ENCODE measurements around the gene ANGPTL8. TPM values are rescaled to one million over a fixed set of nuclear protein-coding genes. Genes with fewer than 3 reads are reported as not detected.

The ANGPTL8 gene
- polyA plus RNA-seq, 12 donors, result 0.32 to 0.89 (median 0.50) TPM; not detected in 6

DNA sequence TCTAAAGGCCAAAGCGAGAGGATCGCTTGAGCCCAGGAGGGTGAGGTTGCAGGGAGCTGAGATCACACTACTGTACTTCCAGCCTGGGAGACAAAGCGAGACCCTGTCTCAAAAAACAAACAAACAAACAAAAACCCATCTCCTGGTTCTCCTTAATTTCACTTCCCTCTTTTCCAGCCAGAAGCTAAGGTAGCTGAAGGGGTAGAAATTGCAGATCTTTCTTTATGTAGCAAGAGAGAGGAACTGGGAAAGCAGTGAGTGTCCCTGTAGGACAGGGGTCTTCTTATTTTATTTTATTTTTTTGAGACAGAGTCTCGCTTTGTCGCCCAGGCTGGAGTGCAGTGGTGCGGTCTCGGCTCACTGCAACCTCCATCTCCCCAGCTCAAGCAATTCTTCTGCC lies 52.0 kb downstream of the ANGPTL8 start:
- no peak for DNase-seq

Other genes starting within 250 kb of the ANGPTL8 start
- 10 to 100 TPM in 11 of 12 donors, not detected in 1; 14.3 to 33.0 (median 22.2) TPM for gene LDLR, start 150.2 kb upstream of the ANGPTL8 start, polyA plus RNA-seq (ENCODE audit: insufficient read length in 12 of 12)
- gene SPC24, start 83.8 kb upstream of the ANGPTL8 start, polyA plus RNA-seq (ENCODE audit: insufficient read length in 12 of 12), result 10 to 100 TPM in 5 of 12 donors, 1 to 10 TPM in 5, not detected in 2; 6.9 to 19.1 (median 10.4) TPM
- 100 to 1,000 TPM in 11 of 12 donors, not detected in 1; 100 to 164 (median 118) TPM for gene KANK2, start 42.1 kb upstream of the ANGPTL8 start, polyA plus RNA-seq (ENCODE audit: insufficient read length in 12 of 12)
- 10 to 100 TPM in 11 of 12 donors, not detected in 1; 23.7 to 53.7 (median 37.5) TPM for gene DOCK6, start 22.9 kb downstream of the ANGPTL8 start, polyA plus RNA-seq (ENCODE audit: insufficient read length in 12 of 12)
- gene TSPAN16, start 56.5 kb downstream of the ANGPTL8 start, polyA plus RNA-seq (ENCODE audit: insufficient read length in 12 of 12), result not detected
- gene RAB3D, start 100.0 kb downstream of the ANGPTL8 start, polyA plus RNA-seq (ENCODE audit: insufficient read length in 12 of 12), result 10 to 100 TPM in 3 of 12 donors, 1 to 10 TPM in 8, not detected in 1; 4.9 to 22.5 (median 6.8) TPM
- 10 to 100 TPM in 11 of 12 donors, not detected in 1; 34.5 to 56.2 (median 42.0) TPM for gene TMEM205, start 106.6 kb downstream of the ANGPTL8 start, polyA plus RNA-seq (ENCODE audit: insufficient read length in 12 of 12)
- gene CCDC159, start 106.9 kb downstream of the ANGPTL8 start, polyA plus RNA-seq (ENCODE audit: insufficient read length in 12 of 12), result 10 to 100 TPM in 4 of 12 donors, 1 to 10 TPM in 7, not detected in 1; 4.5 to 33.7 (median 8.1) TPM
- 10 to 100 TPM in 7 of 12 donors, 1 to 10 TPM in 4, not detected in 1; 8.4 to 22.0 (median 11.2) TPM for gene PLPPR2, start 115.8 kb downstream of the ANGPTL8 start, polyA plus RNA-seq (ENCODE audit: insufficient read length in 12 of 12)
- 1 to 10 TPM in 8 of 12 donors, under 1 TPM in 2, not detected in 2; 0.86 to 2.4 (median 1.3) TPM for gene SWSAP1, start 135.0 kb downstream of the ANGPTL8 start, polyA plus RNA-seq (ENCODE audit: insufficient read length in 12 of 12)
- gene EPOR, start 144.7 kb downstream of the ANGPTL8 start, polyA plus RNA-seq (ENCODE audit: insufficient read length in 12 of 12), result 1 to 10 TPM in 11 of 12 donors, not detected in 1; 2.5 to 5.9 (median 3.3) TPM
- 1 to 10 TPM in 3 of 12 donors, under 1 TPM in 7, not detected in 2; 0.40 to 1.5 (median 0.55) TPM for gene RGL3, start 179.7 kb downstream of the ANGPTL8 start, polyA plus RNA-seq (ENCODE audit: insufficient read length in 12 of 12)
- under 1 TPM in 10 of 12 donors, not detected in 2; 0.16 to 0.41 (median 0.29) TPM for gene ODAD3, start 195.5 kb downstream of the ANGPTL8 start, polyA plus RNA-seq (ENCODE audit: insufficient read length in 12 of 12)
- 100 to 1,000 TPM in 11 of 12 donors, not detected in 1; 128 to 211 (median 169) TPM for gene PRKCSH, start 196.0 kb downstream of the ANGPTL8 start, polyA plus RNA-seq (ENCODE audit: insufficient read length in 12 of 12)
- 1 to 10 TPM in 1 of 12 donors, under 1 TPM in 6, not detected in 5; 0.05 to 4.3 (median 0.21) TPM for gene ELAVL3, start 241.4 kb downstream of the ANGPTL8 start, polyA plus RNA-seq (ENCODE audit: insufficient read length in 12 of 12)